Fibroblast of mammary gland (primary cell): Measurements from ENCODE around the gene WFDC5.

Source experiments
- DNase-seq: peaks from one replicate; pipeline ENCODE4 v3.0.0-alpha.2; 2010; ENCODE audit warnings: low read depth
- H3K4me3 ChIP-seq: 2 replicates; pipeline ENCODE4 v1.5.1; 2011; ENCODE audit warnings: low read depth, mild to moderate bottlenecking, low read length, moderate library complexity; ENCODE audit not compliant: control insufficient read depth
- CTCF ChIP-seq: conservative IDR thresholded peaks from 2 replicates; pipeline ENCODE4 v1.5.1; 2011; ENCODE audit warnings: low read depth, low read length, inconsistent platforms; ENCODE audit not compliant: control insufficient read depth, insufficient read depth

WFDC5 gene

GRCh38 chr20:45097485-45098102, 17.4 kb downstream of the WFDC5 start:
- no peak overlapping the region for H3K4me3 ChIP-seq
- TF ChIP-seq CTCF = peak; percentile 39
- DNase-seq = peak; percentile 52

GRCh38 chr20:45096781-45097180, 18.2 kb downstream of the WFDC5 start:
- no peak overlapping the region for H3K4me3 ChIP-seq
- no peak for TF ChIP-seq CTCF
- DNase-seq = no peak

- DNase-seq = peak; percentile 69
- peak; percentile 84 for TF ChIP-seq CTCF
These were observed 19.2 kb downstream of the WFDC5 start for GRCh38 chr20:45095805-45096238.

GRCh38 chr20:45094864-45095574, 20.0 kb downstream of the WFDC5 start:
- no peak for TF ChIP-seq CTCF
- DNase-seq = no peak
- no peak overlapping the region for H3K4me3 ChIP-seq

More at GRCh38 chr20:45095805-45096238, 19.2 kb downstream of the WFDC5 start:
- no peak overlapping the region for H3K4me3 ChIP-seq

GRCh38 chr20:45094201-45094600, 20.8 kb downstream of the WFDC5 start:
- TF ChIP-seq CTCF = no peak
- H3K4me3 ChIP-seq = no peak overlapping the region
- no peak for DNase-seq

GRCh38 chr20:45092898-45093297, 22.1 kb downstream of the WFDC5 start:
- no peak overlapping the region for H3K4me3 ChIP-seq
- no peak for TF ChIP-seq CTCF
- DNase-seq = no peak
